Left hindlimb (tissue), 1 donor: ENCODE results near the gene ITIH4.

Experiments used
- DNase-seq: peaks from one replicate; pipeline ENCODE4 v3.0.0-alpha.2; 2018

The ITIH4 gene

GRCh38 chr3:52830535-52831258 lies at the start of gene ITIH4:
TSS of gene ITIH4 (minus strand) at chr3:52830672. CDS start at chr3:52830642, 30 bp downstream.
- DNase-seq: no peak

- no peak for DNase-seq
Observed at GRCh38 chr3:52880047-52880446, 49.6 kb upstream of the ITIH4 start.

GRCh38 chr3:52879581-52879980 lies 49.1 kb upstream of the ITIH4 start:
- DNase-seq: no peak

GRCh38 chr3:52879090-52879489 lies 48.6 kb upstream of the ITIH4 start:
- no peak for DNase-seq

GRCh38 chr3:52877085-52877484 lies 46.6 kb upstream of the ITIH4 start:
- DNase-seq: no peak

GRCh38 chr3:52874864-52875587 lies 44.6 kb upstream of the ITIH4 start:
- no peak for DNase-seq

- DNase-seq: no peak
Observed at GRCh38 chr3:52874160-52874701, 43.8 kb upstream of the ITIH4 start.

GRCh38 chr3:52873433-52874159 lies 43.1 kb upstream of the ITIH4 start:
- no peak for DNase-seq

- no peak for DNase-seq
Observed at GRCh38 chr3:52872245-52872644, 41.8 kb upstream of the ITIH4 start.

- no peak for DNase-seq
Observed at GRCh38 chr3:52871761-52872160, 41.3 kb upstream of the ITIH4 start.

- DNase-seq: no peak
Observed at GRCh38 chr3:52870471-52870870, 40.0 kb upstream of the ITIH4 start.

GRCh38 chr3:52866427-52866826 lies 36.0 kb upstream of the ITIH4 start:
- no peak for DNase-seq

- no peak for DNase-seq
Observed at GRCh38 chr3:52865994-52866393, 35.5 kb upstream of the ITIH4 start.

- DNase-seq: no peak
Observed at GRCh38 chr3:52860424-52860768, 29.9 kb upstream of the ITIH4 start.

- no peak for DNase-seq
Observed at GRCh38 chr3:52859686-52860423, 29.4 kb upstream of the ITIH4 start.

GRCh38 chr3:52857864-52858263 lies 27.4 kb upstream of the ITIH4 start:
- DNase-seq: no peak

GRCh38 chr3:52857133-52857532 lies 26.7 kb upstream of the ITIH4 start:
- no peak for DNase-seq

GRCh38 chr3:52856666-52857065 lies 26.2 kb upstream of the ITIH4 start:
- DNase-seq: no peak

- no peak for DNase-seq
Observed at GRCh38 chr3:52854013-52854412, 23.5 kb upstream of the ITIH4 start.

- DNase-seq: no peak
Observed at GRCh38 chr3:52852419-52852818, 21.9 kb upstream of the ITIH4 start.

- no peak for DNase-seq
Observed at GRCh38 chr3:52851348-52851747, 20.9 kb upstream of the ITIH4 start.

- DNase-seq: no peak
Observed at GRCh38 chr3:52849656-52850055, 19.2 kb upstream of the ITIH4 start.

GRCh38 chr3:52848617-52849016 lies 18.1 kb upstream of the ITIH4 start:
- DNase-seq: no peak
